ENCODE measurements around the gene SHISAL1. TPM values are rescaled to one million over a fixed set of nuclear protein-coding genes. Genes with fewer than 3 reads are reported as not detected.

Gene SHISAL1
- total and polyA plus RNA-seq, 2 donors (not counting 1 experiment from before 2014, with no cell fraction given), result not detected

DNA sequence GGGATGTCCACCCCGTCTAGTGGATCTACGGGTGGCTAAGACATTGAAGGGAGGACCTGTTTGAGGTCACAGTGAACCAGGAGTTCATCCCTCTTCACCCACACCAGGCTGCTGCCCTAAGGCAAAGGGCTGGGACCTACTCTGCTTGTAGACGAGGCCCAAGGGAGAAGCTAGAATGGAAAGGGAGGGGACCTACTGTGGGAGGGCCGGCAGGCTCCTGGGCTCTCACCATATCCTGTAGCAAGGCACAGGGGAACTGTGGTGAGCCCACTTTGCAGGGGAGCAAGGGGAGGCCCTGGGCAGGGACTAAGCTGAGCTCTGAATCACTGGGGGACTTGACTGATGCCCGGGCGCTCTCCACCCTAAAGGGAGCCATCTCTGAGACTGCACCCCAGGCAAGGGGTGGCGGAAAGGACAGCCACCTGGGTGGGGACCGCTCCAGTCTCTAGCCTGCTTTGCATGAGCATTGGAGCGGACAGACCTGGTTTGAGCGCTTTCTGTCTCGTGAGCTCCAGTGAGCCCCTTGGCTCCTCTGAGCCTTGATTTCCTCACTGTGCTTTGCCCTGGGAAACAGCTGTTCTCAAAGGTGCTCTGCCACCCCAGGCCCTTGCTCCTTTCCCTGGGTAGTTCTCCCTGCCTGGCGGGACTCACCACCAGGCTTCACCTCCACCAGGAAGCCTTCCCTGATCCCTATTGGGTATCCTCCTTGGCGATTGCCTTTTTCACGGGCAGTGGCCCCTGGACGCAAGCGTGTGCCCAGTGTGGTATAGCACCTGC lies 107.8 kb downstream of the SHISAL1 start:
- no peaks in the 10 kb centered on the region for H3K27me3 Mint-ChIP-seq
- peaks cover 51% of the 10 kb centered on the region for H3K4me1 Mint-ChIP-seq
- CTCF ChIA-PET, result interaction anchor here (0.8 to 1.3 kb wide), 2 partner anchors 34 to 119 kb away, joined by 3 read pairs; no protein-coding TSS in a partner anchor
- POLR2A ChIA-PET, result interaction anchor here (1.4 kb wide), 2 partner anchors 23 to 32 kb away, joined by 3 read pairs; no protein-coding TSS in a partner anchor
- H3K4me3 ChIP-seq (ENCODE audit: control extremely low read depth in 1 of 5, extremely low read depth in 1 of 5, insufficient read depth in 1 of 5, low read depth in 2 of 5, low read length in 4 of 5), result peak overlapping the region in 1 of 5 experiments; percentile 10
- H3K27ac ChIP-seq (ENCODE audit: low read length in 2 of 2), result peak overlapping the region; percentile 41 to 69
- H3K9ac ChIP-seq (ENCODE audit: low read length), result peak overlapping the region; percentile 1
- peak; percentile 92 for ATAC-seq (ENCODE audit: low read depth)
- peaks cover 0 to 49% of the 10 kb centered on the region in 2 experiments for H3K36me3 ChIP-seq (replicated peaks in 1 of 2; ENCODE audit: control extremely low read depth in 1 of 2, control insufficient read depth in 1 of 2, extremely low read depth in 1 of 2, insufficient read depth in 2 of 2, low read length in 1 of 2)
- peaks cover 0 to 5% (median 0%) of the 10 kb centered on the region in 3 donors for H3K9me3 ChIP-seq (ENCODE audit: control extremely low read depth in 1 of 3, control insufficient read depth in 2 of 3, insufficient read depth in 1 of 3, low read length in 2 of 3)
- peaks cover 33 to 44% of the 10 kb centered on the region in 2 donors for H3K4me1 ChIP-seq (ENCODE audit: control insufficient read depth in 2 of 2, insufficient read depth in 2 of 2, low read length in 2 of 2)
- H3K9me3 Mint-ChIP-seq (ENCODE audit: insufficient read depth), result peaks cover 9% of the 10 kb centered on the region
- no peak overlapping the region for H2AFZ ChIP-seq (ENCODE audit: insufficient read depth, low read depth, low read length, poor library complexity, severe bottlenecking)
- H3K79me2 ChIP-seq (ENCODE audit: control insufficient read depth, insufficient read depth, low read length), result peaks cover 4% of the 10 kb centered on the region
- intact Hi-C loops (cut with micrococcal nuclease), result no loop called here
- DNase-seq, result peak; percentile 69
- 52% methylated on average over 14 of the region's 16 CpGs for WGBS (ENCODE audit: insufficient coverage)
- peak overlapping the region; percentile 66 for H3K4me2 ChIP-seq (replicated peaks; ENCODE audit: low read depth, low read length, poor library complexity, severe bottlenecking)
- H4K20me1 ChIP-seq (ENCODE audit: control insufficient read depth, insufficient read depth, low read length, poor library complexity, severe bottlenecking), result peaks cover 37% of the 10 kb centered on the region
- H3K4me3 Mint-ChIP-seq, result peak overlapping the region; percentile 50
- H3K27ac Mint-ChIP-seq, result peak overlapping the region; percentile 75
- TF ChIP-seq, protein P1, sequence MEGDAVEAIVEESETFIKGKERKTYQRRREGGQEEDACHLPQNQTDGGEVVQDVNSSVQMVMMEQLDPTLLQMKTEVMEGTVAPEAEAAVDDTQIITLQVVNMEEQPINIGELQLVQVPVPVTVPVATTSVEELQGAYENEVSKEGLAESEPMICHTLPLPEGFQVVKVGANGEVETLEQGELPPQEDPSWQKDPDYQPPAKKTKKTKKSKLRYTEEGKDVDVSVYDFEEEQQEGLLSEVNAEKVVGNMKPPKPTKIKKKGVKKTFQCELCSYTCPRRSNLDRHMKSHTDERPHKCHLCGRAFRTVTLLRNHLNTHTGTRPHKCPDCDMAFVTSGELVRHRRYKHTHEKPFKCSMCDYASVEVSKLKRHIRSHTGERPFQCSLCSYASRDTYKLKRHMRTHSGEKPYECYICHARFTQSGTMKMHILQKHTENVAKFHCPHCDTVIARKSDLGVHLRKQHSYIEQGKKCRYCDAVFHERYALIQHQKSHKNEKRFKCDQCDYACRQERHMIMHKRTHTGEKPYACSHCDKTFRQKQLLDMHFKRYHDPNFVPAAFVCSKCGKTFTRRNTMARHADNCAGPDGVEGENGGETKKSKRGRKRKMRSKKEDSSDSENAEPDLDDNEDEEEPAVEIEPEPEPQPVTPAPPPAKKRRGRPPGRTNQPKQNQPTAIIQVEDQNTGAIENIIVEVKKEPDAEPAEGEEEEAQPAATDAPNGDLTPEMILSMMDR (IDR thresholded peaks at IDR 0.05), result no peak
- TF ChIP-seq EZH2 (IDR thresholded peaks at IDR 0.05; ENCODE audit: borderline replicate concordance, insufficient read depth, low read depth, low read length, poor library complexity, severe bottlenecking), result no peak
- no peaks in the 10 kb centered on the region for H3K27me3 ChIP-seq (replicated peaks in 1 of 4; ENCODE audit: control extremely low read depth in 1 of 4, control insufficient read depth in 3 of 4, insufficient read depth in 4 of 4, low read length in 3 of 4)

DNA sequence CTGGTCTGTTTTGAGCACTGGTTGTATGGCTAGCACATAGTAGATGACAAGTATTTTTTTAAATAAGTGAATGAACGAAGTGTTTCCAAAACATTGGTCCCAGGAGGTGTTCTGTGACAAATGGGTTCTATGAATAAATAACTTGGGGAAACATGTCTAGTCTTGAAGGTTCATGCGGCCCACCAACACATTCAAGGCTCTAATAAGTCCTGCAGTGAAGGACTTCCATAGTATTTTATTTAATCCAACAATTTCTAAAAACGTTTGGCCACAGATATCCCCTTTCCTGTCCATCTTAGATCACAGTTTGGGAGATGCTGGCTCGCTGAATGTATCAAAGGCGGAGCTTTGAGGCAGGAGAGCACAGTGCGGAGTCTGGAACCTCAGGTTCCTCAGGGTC lies 109.5 kb downstream of the SHISAL1 start:
- Mint-ChIP-seq H3K9me3 (ENCODE audit: insufficient read depth) (no peaks in the 10 kb centered on the region), H3K27ac (peak overlapping the region; percentile 8), H3K4me3 (no peak overlapping the region), H3K4me1 (peaks cover 38% of the 10 kb centered on the region), H3K27me3 (no peaks in the 10 kb centered on the region)
- no peak overlapping the region for H2AFZ ChIP-seq (ENCODE audit: insufficient read depth, low read depth, low read length, poor library complexity, severe bottlenecking)
- no peak overlapping the region for H3K4me2 ChIP-seq (replicated peaks; ENCODE audit: low read depth, low read length, poor library complexity, severe bottlenecking)
- peaks cover 9% of the 10 kb centered on the region for H3K79me2 ChIP-seq (ENCODE audit: control insufficient read depth, insufficient read depth, low read length)
- CTCF ChIA-PET, result no interaction called here
- H3K9ac ChIP-seq (ENCODE audit: low read length), result no peak overlapping the region
- H3K4me1 ChIP-seq (ENCODE audit: control insufficient read depth in 2 of 2, insufficient read depth in 2 of 2, low read length in 2 of 2), result peaks cover 25 to 36% of the 10 kb centered on the region in 2 donors
- H4K20me1 ChIP-seq (ENCODE audit: control insufficient read depth, insufficient read depth, low read length, poor library complexity, severe bottlenecking), result peaks cover 54% of the 10 kb centered on the region
- H3K4me3 ChIP-seq (ENCODE audit: control extremely low read depth in 1 of 5, extremely low read depth in 1 of 5, insufficient read depth in 1 of 5, low read depth in 2 of 5, low read length in 4 of 5), result no peak overlapping the region
- no peak for DNase-seq
- H3K27me3 ChIP-seq (replicated peaks in 1 of 4; ENCODE audit: control extremely low read depth in 1 of 4, control insufficient read depth in 3 of 4, insufficient read depth in 4 of 4, low read length in 3 of 4), result no peaks in the 10 kb centered on the region
- 94% methylated on average over 5 of the region's 6 CpGs for WGBS (ENCODE audit: insufficient coverage)
- peaks cover 0 to 65% of the 10 kb centered on the region in 2 experiments for H3K36me3 ChIP-seq (replicated peaks in 1 of 2; ENCODE audit: control extremely low read depth in 1 of 2, control insufficient read depth in 1 of 2, extremely low read depth in 1 of 2, insufficient read depth in 2 of 2, low read length in 1 of 2)
- intact Hi-C loops (cut with micrococcal nuclease), result no loop called here
- ATAC-seq (ENCODE audit: low read depth), result no peak
- no peak for TF ChIP-seq EZH2 (IDR thresholded peaks at IDR 0.05; ENCODE audit: borderline replicate concordance, insufficient read depth, low read depth, low read length, poor library complexity, severe bottlenecking)
- TF ChIP-seq, protein P1 (IDR thresholded peaks at IDR 0.05), result no peak
- POLR2A ChIA-PET, result no interaction called here
- H3K27ac ChIP-seq (ENCODE audit: low read length in 2 of 2), result no peak overlapping the region
- no peaks in the 10 kb centered on the region for H3K9me3 ChIP-seq (ENCODE audit: control extremely low read depth in 1 of 3, control insufficient read depth in 2 of 3, insufficient read depth in 1 of 3, low read length in 2 of 3)
